H1 (cell line): ENCODE measurements around the gene LAMA3. TPM values are rescaled to one million over a fixed set of nuclear protein-coding genes. Genes with fewer than 3 reads are reported as not detected.

Source experiments
- CTCF ChIA-PET: fragments of 300-600 bp; sonication (Branson Sonifier 250); formaldehyde crosslinking; loops from one replicate; lab custom pipeline; 2021; ENCODE audit not compliant: partially characterized antibody; lab: Charles Lee
- POLR2A ChIA-PET: fragments of 300-600 bp; sonication (Branson Sonifier 250); formaldehyde crosslinking; loops from one replicate; lab custom pipeline; 2021; ENCODE audit warnings: inconsistent platforms; ENCODE audit not compliant: partially characterized antibody; lab: Charles Lee
- DNase-seq, 2 experiments: peaks; one replicate each; pipeline versions ENCODE4 v3.0.0 to v3.0.0-alpha.2; 2010 to 2022; ENCODE audit warnings: low spot score in 2 of 2, low read depth in 1 of 2, mixed read lengths in 1 of 2
- FAIRE-seq: peaks from 2 replicates; lab custom pipeline; 2011; peaks lifted over from hg19 to GRCh38; lab: Jason Lieb, UNC
- H2AFZ ChIP-seq: 2 replicates; pipeline ENCODE4 v1.8.1; 2012; ENCODE audit warnings: low read length, inconsistent platforms
- H2AK5ac ChIP-seq: 2 replicates; pipeline ENCODE4 v1.6.1; 2013; ENCODE audit warnings: low read depth, low read length
- H2BK120ac ChIP-seq: replicated peaks from 2 replicates; pipeline ENCODE3; 2013; ENCODE audit warnings: low read depth, low read length, inconsistent platforms
- H2BK12ac ChIP-seq: 2 replicates; pipeline ENCODE4 v1.6.1; 2013; ENCODE audit warnings: low read depth, low read length
- H2BK15ac ChIP-seq: 2 replicates; pipeline ENCODE4 v1.6.1; 2013; ENCODE audit warnings: low read length
- H2BK20ac ChIP-seq: 2 replicates; pipeline ENCODE4 v1.6.1; 2013; ENCODE audit warnings: low read length
- H2BK5ac ChIP-seq: 2 replicates; pipeline ENCODE4 v1.6.1; 2013; ENCODE audit warnings: low read depth, low read length
- H3K14ac ChIP-seq: 2 replicates; pipeline ENCODE4 v1.6.1; 2013; ENCODE audit warnings: inconsistent platforms; ENCODE audit not compliant: insufficient read length
- H3K18ac ChIP-seq: 2 replicates; pipeline ENCODE4 v1.6.1; 2013; ENCODE audit warnings: low read length; ENCODE audit errors: extremely low read depth
- H3K23ac ChIP-seq: 2 replicates; pipeline ENCODE4 v1.6.1; 2013; ENCODE audit warnings: inconsistent platforms; ENCODE audit not compliant: insufficient read length
- H3K23me2 ChIP-seq: 2 replicates; pipeline ENCODE4 v1.6.1; 2013; ENCODE audit warnings: low read depth, low read length
- H3K27ac ChIP-seq: 2 replicates; pipeline ENCODE4 v1.6.1; 2011; ENCODE audit warnings: low read depth, low read length, inconsistent platforms
- H3K27me3 ChIP-seq, 4 experiments: replicated peaks in 1 of 4; 1 replicate in 1 of 4; 2 replicates in 3 of 4; pipeline versions ENCODE4 v1.6.1 to v1.8.1; 2011 to 2013; ENCODE audit warnings: low read length in 3 of 4, mild to moderate bottlenecking in 3 of 4, inconsistent platforms in 2 of 4, mixed read lengths in 2 of 4, moderate library complexity in 1 of 4; ENCODE audit not compliant: control insufficient read depth in 3 of 4, insufficient read depth in 3 of 4; ENCODE audit errors: extremely low read depth in 1 of 4
- H3K36me3 ChIP-seq, 4 experiments: 2 replicates each; pipeline versions ENCODE4 v1.6.1 to v1.8.1; 2011 to 2013; ENCODE audit warnings: mild to moderate bottlenecking in 4 of 4, low read length in 3 of 4, moderate library complexity in 2 of 4, control low read depth in 1 of 4, inconsistent platforms in 1 of 4; ENCODE audit not compliant: insufficient read depth in 4 of 4, control insufficient read depth in 2 of 4
- H3K4ac ChIP-seq: replicated peaks from 2 replicates; pipeline ENCODE3; 2013; ENCODE audit warnings: low read length, low read depth, mixed read lengths, inconsistent platforms; ENCODE audit not compliant: insufficient read length
- H3K4me1 ChIP-seq, 4 experiments: replicated peaks in 1 of 4; 1 replicate in 1 of 4; 2 replicates in 3 of 4; pipeline versions ENCODE4 v1.6.1 to v1.8.1; 2011 to 2013; ENCODE audit warnings: low read length in 3 of 4, inconsistent platforms in 2 of 4, mixed read lengths in 1 of 4; ENCODE audit not compliant: insufficient read depth in 4 of 4, control insufficient read depth in 3 of 4
- H3K4me2 ChIP-seq, 2 experiments: 2 replicates each; pipeline versions ENCODE4 v1.6.1 to v1.8.1; 2011 to 2013; ENCODE audit warnings: low read depth in 2 of 2, low read length in 2 of 2, control low read depth in 1 of 2, inconsistent platforms in 1 of 2, mild to moderate bottlenecking in 1 of 2; ENCODE audit not compliant: insufficient read depth in 1 of 2
- H3K4me3 ChIP-seq, 4 experiments: fragments of 200-600, 300-600 bp in 1 of 4; sonication (generic), shearing (Covaris generic), sonication (Bioruptor Twin) in 1 of 4; 2 replicates each; pipeline versions ENCODE4 v1.5.1 to v1.8.1; 2011 to 2016; ENCODE audit warnings: low read length in 4 of 4, low read depth in 3 of 4, control low read depth in 2 of 4, inconsistent platforms in 2 of 4, mild to moderate bottlenecking in 2 of 4, mixed read lengths in 1 of 4, moderate library complexity in 1 of 4; ENCODE audit not compliant: insufficient read depth in 2 of 4; ENCODE audit errors: extremely low read depth in 1 of 4
- H3K56ac ChIP-seq: replicated peaks from 2 replicates; pipeline ENCODE3; 2013; ENCODE audit warnings: low read depth, mild to moderate bottlenecking, mixed read lengths, low read length, inconsistent platforms; ENCODE audit not compliant: insufficient read length
- H3K79me1 ChIP-seq: 2 replicates; pipeline ENCODE4 v1.6.1; 2013; ENCODE audit warnings: low read depth, low read length, control low read depth
- H3K79me2 ChIP-seq, 2 experiments: 2 replicates each; pipeline versions ENCODE4 v1.6.1 to v1.8.1; 2012 to 2013; ENCODE audit warnings: low read length in 2 of 2, mild to moderate bottlenecking in 2 of 2, inconsistent platforms in 1 of 2; ENCODE audit not compliant: insufficient read depth in 2 of 2, control insufficient read depth in 1 of 2
- H3K9ac ChIP-seq, 4 experiments: replicated peaks in 1 of 4; 1 replicate in 1 of 4; 2 replicates in 3 of 4; pipeline versions ENCODE4 v1.6.1 to v1.8.1; 2011 to 2013; ENCODE audit warnings: low read depth in 3 of 4, low read length in 3 of 4, control low read depth in 2 of 4, mild to moderate bottlenecking in 2 of 4, moderate library complexity in 2 of 4, inconsistent platforms in 1 of 4; ENCODE audit errors: extremely low read depth in 1 of 4
- H3K9me3 ChIP-seq, 2 experiments: 2 replicates each; pipeline versions ENCODE4 v1.6.1 to v1.8.1; 2012 to 2013; ENCODE audit warnings: mild to moderate bottlenecking in 2 of 2, moderate library complexity in 2 of 2, control low read depth in 1 of 2, inconsistent platforms in 1 of 2, low read depth in 1 of 2, low read length in 1 of 2, mixed read lengths in 1 of 2; ENCODE audit not compliant: insufficient read depth in 2 of 2
- H4K20me1 ChIP-seq, 2 experiments: replicated peaks in 1 of 2; 2 replicates each; pipeline versions ENCODE3 to v1.8.1; 2011 to 2013; ENCODE audit warnings: inconsistent platforms in 2 of 2, low read length in 2 of 2, mild to moderate bottlenecking in 1 of 2; ENCODE audit not compliant: insufficient read depth in 2 of 2, control insufficient read depth in 1 of 2
- H4K5ac ChIP-seq: 2 replicates; pipeline ENCODE4 v1.6.1; 2013; ENCODE audit warnings: low read length, low read depth, mixed read lengths, inconsistent platforms; ENCODE audit not compliant: insufficient read length
- H4K8ac ChIP-seq: 2 replicates; pipeline ENCODE4 v1.8.0; 2013; ENCODE audit warnings: mild to moderate bottlenecking, moderate library complexity, low read length, inconsistent platforms; ENCODE audit not compliant: insufficient read depth; ENCODE audit errors: extremely low read depth
- H4K91ac ChIP-seq: replicated peaks from 2 replicates; pipeline ENCODE3; 2013; ENCODE audit warnings: low read length, mixed read lengths, inconsistent platforms; ENCODE audit not compliant: insufficient read length
- ASH2L ChIP-seq: fragments of 200-600, 300-600 bp; sonication (generic); IDR thresholded peaks from one replicate; pipeline ENCODE4 v1.7.1; 2017; ENCODE audit warnings: low read length
- CBX8 ChIP-seq: fragments of 300-800, 300-1000 bp; sonication (generic); IDR thresholded peaks from 2 replicates; pipeline ENCODE4 v1.7.1; 2016; ENCODE audit warnings: low read depth, low read length, borderline replicate concordance
- EZH2 ChIP-seq: fragments of 200-600 bp; sonication (generic); IDR thresholded peaks from 2 replicates; pipeline ENCODE4 v1.7.1; 2012; ENCODE audit warnings: low read depth, mild to moderate bottlenecking, moderate library complexity, low read length, inconsistent platforms; ENCODE audit not compliant: severe bottlenecking
- FOSL1 ChIP-seq: IDR thresholded peaks from 2 replicates; pipeline ENCODE4 v1.6.1; 2011; ENCODE audit warnings: mild to moderate bottlenecking, low read depth, low read length, moderate library complexity; ENCODE audit not compliant: insufficient read depth
- RAD21 ChIP-seq, 2 experiments: IDR thresholded peaks in 1 of 2; conservative IDR thresholded peaks in 1 of 2; 2 replicates each; pipeline ENCODE4 v1.6.1; 2011; ENCODE audit warnings: low read depth in 2 of 2, low read length in 2 of 2, improper control_type of control experiment in 1 of 2, inconsistent platforms in 1 of 2, mild to moderate bottlenecking in 1 of 2, moderate library complexity in 1 of 2
- WGBS, 2 experiments: shearing (Covaris generic) in 1 of 2; methylation state at CpG; one replicate each; pipeline versions ENCODE4 v1.1.6 to v1.1.7; 2013 to 2015; ENCODE audit warnings: low lambda C conversion rate in 2 of 2, mixed read lengths in 2 of 2, inconsistent platforms in 1 of 2, low coverage in 1 of 2, missing lambda C conversion rate in 1 of 2; ENCODE audit not compliant: insufficient replicate concordance in 2 of 2, insufficient coverage in 1 of 2, insufficient read length in 1 of 2; ENCODE audit errors: extremely low coverage in 1 of 2, missing lambda C conversion rate in 1 of 2; 5-methylcytosine and 5-hydroxymethylcytosine counted together
- polyA plus RNA-seq, 7 experiments: library from polyadenylated mRNA; depleted of rRNA in 3 of 7; stranded (reverse) in 5 of 7; unstranded in 2 of 7; fragments of >200 nt in 5 of 7; fragments of 200-250 nt in 2 of 7; gene quantifications; 1 replicate in 5 of 7; 2 replicates in 1 of 7; 4 replicates in 1 of 7; pipeline versions ENCODE4 v1.2.1 to v1.2.3, GENCODE V29; 2011 to 2013; ENCODE audit warnings: missing spikeins in 2 of 7, mixed read lengths in 2 of 7
- total RNA-seq: library from RNA; stranded (reverse); fragmentation: NEBNext Ultra II Directional; extraction: Animal tissue kit (Norgen Biotek cat#: 25700); gene quantifications from 2 replicates; pipeline ENCODE4 v1.2.1, GENCODE V29; 2021

LAMA3 gene
- total and polyA plus RNA-seq, 2 of the 8 experiments (the other 6 are each of a cell fraction or from before 2014, with no cell fraction given): 0.76 to 5.0 TPM

DNA sequence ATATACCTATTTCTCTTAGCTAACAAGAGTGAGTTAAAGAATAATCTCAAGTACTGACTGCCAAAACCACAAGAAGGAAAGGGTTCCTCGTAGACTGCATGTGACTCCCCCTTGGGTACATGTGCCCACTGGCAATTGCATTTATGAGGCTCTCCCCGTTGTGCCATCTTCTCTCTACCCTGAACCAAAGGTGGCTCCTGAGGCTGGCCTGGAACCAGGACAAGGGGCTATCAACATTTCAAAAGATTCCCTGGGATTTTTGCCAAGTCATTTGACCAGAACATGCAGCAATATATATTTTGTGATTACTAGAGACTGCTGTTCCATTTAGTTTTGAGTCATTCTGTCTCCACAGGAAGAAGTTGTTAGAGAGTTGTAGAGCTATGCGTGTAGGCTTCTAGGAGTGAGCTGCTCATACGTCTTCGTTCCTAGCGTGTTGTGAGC, 45.8 kb downstream of the LAMA3 start:
- H2BK120ac ChIP-seq: no peak overlapping the region
- H3K4me1 ChIP-seq: peaks cover 0 to 7% (median 0%) of the 10 kb centered on the region in 4 experiments; a peak in 2 of 7 replicates
- ChIA-PET POLR2A (no interaction called here), CTCF (interaction anchor here (0.5 kb wide), 1 partner anchor 377 kb away, joined by 3 read pairs; no protein-coding TSS in a partner anchor)
- no peaks in the 10 kb centered on the region for H3K9me3 ChIP-seq
- no peak for DNase-seq
- no peaks in the 10 kb centered on the region for H3K79me1 ChIP-seq
- H3K27ac ChIP-seq: no peak overlapping the region
- 87% methylated on average over 6 of the region's 6 CpGs; no CpG with 5 or more reads in 1 of the 2 experiments for whole genome bisulfite sequencing, 2 experiments
- H2AK5ac ChIP-seq: no peak overlapping the region
- H3K4ac ChIP-seq: no peak overlapping the region
- TF ChIP-seq EZH2 (no peak), FOSL1 (no peak), ASH2L (no peak), RAD21 (IDR thresholded peaks at IDR 0.05 in 1 of 2, conservative IDR thresholded peaks at IDR 0.05 in 1 of 2; ENCODE audit: low read depth in 2 of 2, low read length in 2 of 2) (no peak), CBX8 (no peak)
- no peak overlapping the region for H3K4me3 ChIP-seq
- H3K23ac ChIP-seq: no peak overlapping the region
- no peak overlapping the region for H2AFZ ChIP-seq
- H3K4me2 ChIP-seq: no peak overlapping the region
- no peak overlapping the region for H3K18ac ChIP-seq
- H4K20me1 ChIP-seq: no peaks in the 10 kb centered on the region
- H2BK15ac ChIP-seq: no peak overlapping the region
- no peaks in the 10 kb centered on the region for H3K23me2 ChIP-seq
- no peaks in the 10 kb centered on the region for H3K79me2 ChIP-seq
- H2BK20ac ChIP-seq: no peak overlapping the region
- no peaks in the 10 kb centered on the region for H3K27me3 ChIP-seq
- H4K8ac ChIP-seq: no peak overlapping the region
- H2BK5ac ChIP-seq: no peak overlapping the region
- no peak overlapping the region for H3K9ac ChIP-seq
- FAIRE-seq: no peak
- no peak overlapping the region for H4K5ac ChIP-seq
- no peak overlapping the region for H4K91ac ChIP-seq
- H3K14ac ChIP-seq: no peak overlapping the region
- H2BK12ac ChIP-seq: no peak overlapping the region
- H3K36me3 ChIP-seq: no peaks in the 10 kb centered on the region
- no peak overlapping the region for H3K56ac ChIP-seq
